Esophagus squamous epithelium (tissue), 5 donors: ENCODE results near the gene TMEM163. TPM values are rescaled to one million over a fixed set of nuclear protein-coding genes. Genes with fewer than 3 reads are reported as not detected.

Experiments used
- DNase-seq: peaks from one replicate; lab custom pipeline; 2025; lab: John Stamatoyannopoulos, UW
- H3K27ac ChIP-seq, 4 donors: fragments of 200-600 bp; sonication (generic); one replicate each; pipeline ENCODE4 v1.5.1; 2016 to 2019; ENCODE audit warnings: mild to moderate bottlenecking in 1 of 4
- H3K27me3 ChIP-seq, 4 donors: fragments of 200-600 bp; sonication (generic); 1 replicate in 3 of 4; 2 replicates in 1 of 4; pipeline versions ENCODE4 v1.5.1 to v1.6.0; 2017 to 2021; ENCODE audit warnings: antibody characterized with exemption in 1 of 4
- H3K36me3 ChIP-seq, 3 donors: fragments of 200-600 bp; sonication (generic); one replicate each; pipeline ENCODE4 v1.5.1; 2016 to 2019
- H3K4me1 ChIP-seq, 3 donors: fragments of 200-600 bp; sonication (generic); one replicate each; pipeline ENCODE4 v1.5.1; 2017 to 2019
- H3K4me3 ChIP-seq, 4 donors: fragments of 200-600 bp; sonication (generic); 1 replicate in 3 of 4; 2 replicates in 1 of 4; pipeline ENCODE4 v1.5.1; 2016 to 2019; ENCODE audit warnings: mild to moderate bottlenecking in 2 of 4, moderate library complexity in 1 of 4
- H3K9me3 ChIP-seq, 3 donors: fragments of 200-600 bp; sonication (generic); one replicate each; pipeline ENCODE4 v1.5.1; 2016 to 2019
- CTCF ChIP-seq, 6 experiments: fragments of 450-650 bp in 4 of 6; fragments of 200-600 bp in 2 of 6; sonication (generic) in 2 of 6; IDR thresholded peaks; one replicate each; pipeline ENCODE4 v1.5.1; 2016 to 2019; ENCODE audit warnings: antibody characterized with exemption in 6 of 6, mild to moderate bottlenecking in 4 of 6, moderate library complexity in 4 of 6
- POLR2A ChIP-seq, 4 donors: fragments of 450-650 bp; IDR thresholded peaks; one replicate each; pipeline ENCODE4 v1.6.1; 2017; ENCODE audit warnings: antibody characterized with exemption in 4 of 4, mild to moderate bottlenecking in 4 of 4, moderate library complexity in 3 of 4
- WGBS, 2 donors: methylation state at CpG; one replicate each; pipeline ENCODE4 v1.1.5; 2018; 5-methylcytosine and 5-hydroxymethylcytosine counted together
- intact Hi-C: fragments of 100-400 bp; cut with DNase I; formaldehyde crosslinking; loops from one replicate; pipeline ENCODE4 v1.15.0; 2022
- total RNA-seq, 4 donors: library from RNA; depleted of rRNA; stranded (reverse); fragments of >200 nt; gene quantifications; one replicate each; pipeline ENCODE4 v1.1.0, GENCODE V29; 2016
- donor health status: DM: yes; HTN: yes; CAD: no.

TMEM163 gene
- total RNA-seq, 4 donors from 2014 or later = 0.09 to 0.19 (median 0.12) TPM; not detected in 1

GRCh38 chr2:134457353-134457752 lies 261.4 kb downstream of the TMEM163 start:
- Histone ChIP-seq H3K4me1 (no peaks in the 10 kb centered on the region), H3K36me3 (no peaks in the 10 kb centered on the region), H3K27ac (no peak overlapping the region), H3K27me3 (no peaks in the 10 kb centered on the region), H3K4me3 (no peak overlapping the region), H3K9me3 (no peaks in the 10 kb centered on the region)
- 84 to 93% methylated on average over 6 to 7 of the region's 7 CpGs for WGBS, 2 donors
- TF ChIP-seq POLR2A (IDR thresholded peaks at IDR 0.05) (no peak), CTCF (IDR thresholded peaks at IDR 0.05) (no peak)
- DNase-seq = no peak
- intact Hi-C loops = no loop called here

GRCh38 chr2:134455426-134455825 lies 263.4 kb downstream of the TMEM163 start:
- no peaks in the 10 kb centered on the region for H3K4me1 ChIP-seq
- no peak overlapping the region for H3K27ac ChIP-seq
- no peak for DNase-seq
- no peak overlapping the region for H3K4me3 ChIP-seq
- 83 to 85% methylated on average over 4 to 7 of the region's 10 CpGs for WGBS, 2 donors
- TF ChIP-seq CTCF (IDR thresholded peaks at IDR 0.05) (no peak), POLR2A (IDR thresholded peaks at IDR 0.05) (no peak)
- no peaks in the 10 kb centered on the region for H3K27me3 ChIP-seq
- no peaks in the 10 kb centered on the region for H3K9me3 ChIP-seq
- H3K36me3 ChIP-seq = peaks cover 0 to under 1% (median 0%) of the 10 kb centered on the region in 3 donors
- intact Hi-C loops = no loop called here

GRCh38 chr2:134454931-134455330 lies 263.9 kb downstream of the TMEM163 start:
- TF ChIP-seq POLR2A (IDR thresholded peaks at IDR 0.05) = no peak
- no peak for TF ChIP-seq CTCF (IDR thresholded peaks at IDR 0.05)
- H3K36me3 ChIP-seq = peaks cover 0 to 6% (median 0%) of the 10 kb centered on the region in 3 donors
- no peaks in the 10 kb centered on the region for H3K9me3 ChIP-seq
- DNase-seq = no peak
- 83 to 97% methylated on average over 3 to 6 of the region's 6 CpGs for WGBS, 2 donors
- H3K27ac ChIP-seq = no peak overlapping the region
- intact Hi-C loops = no loop called here
- no peaks in the 10 kb centered on the region for H3K27me3 ChIP-seq
- no peaks in the 10 kb centered on the region for H3K4me1 ChIP-seq
- no peak overlapping the region for H3K4me3 ChIP-seq

GRCh38 chr2:134454426-134454825 lies 264.4 kb downstream of the TMEM163 start:
- Histone ChIP-seq H3K27ac (no peak overlapping the region), H3K4me3 (no peak overlapping the region), H3K9me3 (no peaks in the 10 kb centered on the region), H3K36me3 (peaks cover 0 to 11% (median 0%) of the 10 kb centered on the region in 3 donors), H3K27me3 (no peaks in the 10 kb centered on the region), H3K4me1 (no peaks in the 10 kb centered on the region)
- intact Hi-C loops = no loop called here
- 74 to 88% methylated on average over 8 of the region's 8 CpGs for WGBS, 2 donors
- DNase-seq = no peak
- no peak for TF ChIP-seq CTCF (IDR thresholded peaks at IDR 0.05)
- TF ChIP-seq POLR2A (IDR thresholded peaks at IDR 0.05) = no peak

- intact Hi-C loops = no loop called here
- peaks cover 0 to 15% (median 0%) of the 10 kb centered on the region in 3 donors for H3K36me3 ChIP-seq
- H3K27ac ChIP-seq = no peak overlapping the region
- no peaks in the 10 kb centered on the region for H3K27me3 ChIP-seq
- no peak for TF ChIP-seq CTCF (IDR thresholded peaks at IDR 0.05)
- TF ChIP-seq POLR2A (IDR thresholded peaks at IDR 0.05) = no peak
- no peak for DNase-seq
- H3K4me3 ChIP-seq = no peak overlapping the region
- H3K9me3 ChIP-seq = no peaks in the 10 kb centered on the region
- no peaks in the 10 kb centered on the region for H3K4me1 ChIP-seq
- WGBS, 2 donors = 58 to 94% methylated on average over 2 to 5 of the region's 10 CpGs
Observed at GRCh38 chr2:134453973-134454372, 264.8 kb downstream of the TMEM163 start.
